ENCODE results near the gene INA.

The INA gene

GRCh38 chr10:103262229-103262628 is 14.7 kb upstream of the INA start:
- Histone ChIP-seq H3K9ac (ENCODE audit: low read depth, low read length, poor library complexity, severe bottlenecking) (no peak overlapping the region), H3K4me2 (ENCODE audit: low read depth, low read length, poor library complexity, severe bottlenecking) (no peak overlapping the region), H3K9me2 (replicated peaks; ENCODE audit: low read depth, low read length) (no peaks in the 10 kb centered on the region), H4K20me1 (ENCODE audit: insufficient read depth, low read length, poor library complexity, severe bottlenecking) (no peaks in the 10 kb centered on the region), H3K9me3 (ENCODE audit: insufficient read depth, low read depth, low read length) (no peaks in the 10 kb centered on the region), H3K36me3 (ENCODE audit: insufficient read depth, low read length) (no peaks in the 10 kb centered on the region), H3K4me1 (ENCODE audit: insufficient read depth, low read length, poor library complexity, severe bottlenecking) (no peaks in the 10 kb centered on the region), H3K27me3 (ENCODE audit: insufficient read depth, low read length, poor library complexity, severe bottlenecking) (no peaks in the 10 kb centered on the region), H3K79me2 (ENCODE audit: insufficient read depth, low read length) (no peaks in the 10 kb centered on the region), H3F3A (ENCODE audit: low read depth) (no peaks in the 10 kb centered on the region), H2AFZ (ENCODE audit: low read length) (no peak overlapping the region), H3K4me3 (ENCODE audit: low read length, poor library complexity, severe bottlenecking) (no peak overlapping the region)
- no peak for TF ChIP-seq EZH2phosphoT487 (IDR thresholded peaks at IDR 0.05; ENCODE audit: borderline replicate concordance)
- TF ChIP-seq CTCF (conservative IDR thresholded peaks at IDR 0.05; ENCODE audit: low read length), result no peak

- Histone ChIP-seq H3K9ac (ENCODE audit: low read depth, low read length, poor library complexity, severe bottlenecking) (no peak overlapping the region), H3K4me3 (ENCODE audit: low read length, poor library complexity, severe bottlenecking) (no peak overlapping the region), H4K20me1 (ENCODE audit: insufficient read depth, low read length, poor library complexity, severe bottlenecking) (no peaks in the 10 kb centered on the region), H2AFZ (ENCODE audit: low read length) (no peak overlapping the region), H3K36me3 (ENCODE audit: insufficient read depth, low read length) (no peaks in the 10 kb centered on the region), H3K4me2 (ENCODE audit: low read depth, low read length, poor library complexity, severe bottlenecking) (no peak overlapping the region), H3K9me3 (ENCODE audit: insufficient read depth, low read depth, low read length) (no peaks in the 10 kb centered on the region), H3K79me2 (ENCODE audit: insufficient read depth, low read length) (no peaks in the 10 kb centered on the region), H3K9me2 (replicated peaks; ENCODE audit: low read depth, low read length) (no peaks in the 10 kb centered on the region), H3K27me3 (ENCODE audit: insufficient read depth, low read length, poor library complexity, severe bottlenecking) (no peaks in the 10 kb centered on the region), H3K4me1 (ENCODE audit: insufficient read depth, low read length, poor library complexity, severe bottlenecking) (no peaks in the 10 kb centered on the region), H3F3A (ENCODE audit: low read depth) (no peaks in the 10 kb centered on the region)
- no peak for TF ChIP-seq EZH2phosphoT487 (IDR thresholded peaks at IDR 0.05; ENCODE audit: borderline replicate concordance)
- TF ChIP-seq CTCF (conservative IDR thresholded peaks at IDR 0.05; ENCODE audit: low read length), result no peak
These were observed 11.1 kb upstream of the INA start for GRCh38 chr10:103265717-103266329.

- Histone ChIP-seq H3K4me2 (ENCODE audit: low read depth, low read length, poor library complexity, severe bottlenecking) (no peak overlapping the region), H2AFZ (ENCODE audit: low read length) (no peak overlapping the region), H3F3A (ENCODE audit: low read depth) (no peaks in the 10 kb centered on the region), H3K79me2 (ENCODE audit: insufficient read depth, low read length) (no peaks in the 10 kb centered on the region), H4K20me1 (ENCODE audit: insufficient read depth, low read length, poor library complexity, severe bottlenecking) (no peaks in the 10 kb centered on the region), H3K27me3 (ENCODE audit: insufficient read depth, low read length, poor library complexity, severe bottlenecking) (no peaks in the 10 kb centered on the region), H3K4me3 (ENCODE audit: low read length, poor library complexity, severe bottlenecking) (no peak overlapping the region), H3K9me3 (ENCODE audit: insufficient read depth, low read depth, low read length) (no peaks in the 10 kb centered on the region), H3K9me2 (replicated peaks; ENCODE audit: low read depth, low read length) (no peaks in the 10 kb centered on the region), H3K4me1 (ENCODE audit: insufficient read depth, low read length, poor library complexity, severe bottlenecking) (no peaks in the 10 kb centered on the region), H3K9ac (ENCODE audit: low read depth, low read length, poor library complexity, severe bottlenecking) (no peak overlapping the region), H3K36me3 (ENCODE audit: insufficient read depth, low read length) (no peaks in the 10 kb centered on the region)
- no peak for TF ChIP-seq CTCF (conservative IDR thresholded peaks at IDR 0.05; ENCODE audit: low read length)
- TF ChIP-seq EZH2phosphoT487 (IDR thresholded peaks at IDR 0.05; ENCODE audit: borderline replicate concordance), result no peak
These were observed 3.9 kb upstream of the INA start for GRCh38 chr10:103273041-103273441.

Data from Loucy (cell line).